Activated T-helper 9 cell treated with anti-CD3 and anti-CD28 coated beads, Interleukin-2, amount 50 U/mL, for 16 hours (primary cell): ENCODE measurements around the gene LAMTOR1.

Experiments used
- DNase-seq: peaks from one replicate; pipeline ENCODE4 v3.0.0-alpha.2; 2020; ENCODE audit warnings: low read depth

The LAMTOR1 gene

DNA sequence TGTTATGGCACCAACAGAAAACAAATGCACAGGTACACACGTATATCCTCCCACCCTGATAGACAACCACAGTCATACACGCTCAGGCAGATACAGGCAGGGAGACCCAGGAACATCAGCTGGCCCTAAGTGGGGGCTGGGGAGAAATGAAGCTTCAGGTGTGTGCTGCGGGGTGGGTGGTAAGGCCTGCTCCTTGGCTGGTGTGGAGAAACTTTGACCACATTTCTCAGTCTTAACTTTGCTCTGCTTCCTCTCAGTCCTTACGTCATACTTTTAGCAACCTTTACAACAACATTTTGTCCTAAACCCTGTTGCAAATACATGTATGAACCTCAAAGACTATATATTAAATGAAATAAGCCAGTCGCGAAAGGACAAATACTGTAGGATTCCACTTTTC is 16.1 kb upstream of the LAMTOR1 start:
- no peak for DNase-seq

- DNase-seq: no peak
These were observed 13.1 kb upstream of the LAMTOR1 start for GRCh38 chr11:72116019-72116755.

DNA sequence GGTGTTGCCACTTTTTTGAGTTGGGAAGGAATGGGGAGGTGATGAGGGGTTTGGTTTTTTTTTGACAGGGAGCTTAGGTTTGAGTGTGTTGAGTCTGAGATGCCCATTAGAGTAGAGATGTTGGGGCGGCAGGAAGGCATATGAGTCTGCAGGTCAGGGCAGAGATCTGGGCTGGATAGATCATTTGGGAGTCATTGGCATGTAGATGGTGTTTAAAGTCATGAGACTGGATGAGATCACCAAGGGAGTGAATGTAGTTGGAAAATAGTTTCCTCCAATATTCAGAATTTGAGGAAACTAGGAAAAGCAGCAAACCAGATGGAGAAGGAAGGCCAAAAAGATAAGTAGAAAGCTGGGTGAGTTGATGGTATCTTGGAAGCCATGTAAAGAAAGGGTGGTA is 11.5 kb upstream of the LAMTOR1 start:
- no peak for DNase-seq

GRCh38 chr11:72112978-72113808 is 10.1 kb upstream of the LAMTOR1 start:
- DNase-seq: no peak

DNA sequence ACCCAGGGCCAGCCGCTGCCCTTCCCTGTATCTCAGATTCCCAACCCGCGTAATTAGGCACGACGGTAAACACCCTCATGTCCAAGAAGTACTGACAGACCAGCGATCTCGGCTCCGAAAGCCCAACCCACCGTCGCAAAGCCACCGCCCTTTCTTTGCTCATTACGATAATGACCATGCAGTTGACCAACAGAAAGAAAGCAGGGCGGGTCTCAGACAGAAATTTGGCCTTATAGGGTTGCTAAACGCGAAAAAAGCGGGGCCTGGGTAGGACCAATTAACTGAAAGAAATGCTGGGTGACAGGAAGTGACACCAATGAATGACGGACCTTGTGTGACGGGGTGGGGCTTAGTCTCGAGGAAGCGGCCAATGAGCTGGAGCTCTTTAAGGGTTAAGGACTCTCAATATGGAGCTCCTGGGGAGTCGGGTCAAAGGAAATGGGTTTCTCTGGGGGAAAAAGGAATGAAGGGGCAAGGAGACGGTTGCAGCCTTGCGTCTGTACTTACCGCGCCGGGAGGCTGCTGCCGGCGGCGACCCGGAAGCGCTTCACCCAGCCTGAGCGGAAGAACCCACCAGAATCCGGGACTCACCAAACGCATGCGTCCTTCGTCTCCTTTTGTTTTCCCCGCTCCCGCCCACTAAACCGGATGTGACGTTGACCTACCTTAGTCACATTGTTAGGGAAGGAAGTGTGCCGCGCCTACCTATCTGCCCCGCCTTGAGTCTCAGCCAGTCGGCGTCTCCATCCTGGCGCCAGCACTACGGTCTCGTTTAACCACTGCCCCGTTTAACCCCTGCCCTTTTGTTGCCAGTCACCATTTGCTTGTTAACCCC is 9.3 kb upstream of the LAMTOR1 start, which contains the start of gene ANAPC15:
TSS of gene ANAPC15 (minus strand) at position 553 of the 835 bp plus-strand sequence. CDS start 1,419 bp downstream, outside the sequence.
- peak; percentile 97 for DNase-seq

GRCh38 chr11:72111300-72112142 is 8.4 kb upstream of the LAMTOR1 start:
- DNase-seq: no peak

DNA sequence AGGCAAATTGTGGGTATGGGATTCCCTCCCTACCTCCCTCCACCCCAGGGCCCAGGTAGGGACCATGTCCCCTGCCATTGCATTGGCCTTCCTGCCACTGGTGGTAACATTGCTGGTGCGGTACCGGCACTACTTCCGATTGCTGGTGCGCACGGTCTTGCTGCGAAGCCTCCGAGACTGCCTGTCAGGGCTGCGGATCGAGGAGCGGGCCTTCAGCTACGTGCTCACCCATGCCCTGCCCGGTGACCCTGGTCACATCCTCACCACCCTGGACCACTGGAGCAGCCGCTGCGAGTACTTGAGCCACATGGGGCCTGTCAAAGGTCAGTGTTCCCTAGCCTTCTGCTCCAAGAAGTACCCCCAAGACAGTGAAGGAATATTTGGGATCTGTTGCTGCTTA is 2.8 kb upstream of the LAMTOR1 start, which contains the start of gene TOMT:
TSS of gene TOMT (plus strand) at position 37 of the 400 bp plus-strand sequence. CDS start at position 65, 28 bp downstream.
- DNase-seq: no peak

DNA sequence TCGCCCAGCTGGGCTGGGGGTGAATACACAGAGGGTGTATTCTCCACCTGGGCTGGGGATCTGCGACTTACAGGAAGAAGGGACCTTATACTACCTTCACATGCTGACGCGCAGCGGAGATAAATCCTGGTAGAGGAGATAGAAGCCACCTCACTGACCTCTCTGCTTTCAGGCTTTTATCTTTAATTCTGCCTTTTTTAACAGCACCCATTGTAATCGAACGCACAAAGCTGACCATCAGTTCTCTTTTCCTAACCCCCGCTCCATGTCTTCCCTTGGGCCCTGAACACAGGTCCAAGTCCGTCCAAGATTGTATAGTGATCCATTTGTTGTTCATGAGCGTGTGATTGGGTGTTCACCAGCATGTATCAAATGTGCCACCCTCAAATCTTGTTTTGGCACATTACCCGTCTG is 664 bp upstream of the LAMTOR1 start:
- no peak for DNase-seq

DNA sequence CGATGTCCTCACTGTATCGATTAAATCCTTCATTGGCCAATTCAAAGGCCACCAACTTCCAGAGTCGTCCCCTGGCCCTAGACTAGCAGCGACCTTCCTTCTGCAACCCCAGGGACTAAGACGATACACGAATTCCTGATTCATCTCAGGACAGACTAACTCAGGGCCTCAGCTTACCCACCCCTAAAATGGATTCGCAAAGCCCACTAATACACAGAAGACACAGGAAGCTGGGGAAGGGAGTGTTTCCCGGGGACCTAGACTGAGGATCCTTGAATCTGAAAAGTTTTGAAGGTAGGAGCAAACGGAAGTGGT is 509 bp downstream of the LAMTOR1 start:
- no peak for DNase-seq

GRCh38 chr11:72102162-72102561 is 935 bp downstream of the LAMTOR1 start:
- DNase-seq: no peak

- no peak for DNase-seq
These were observed 2.6 kb downstream of the LAMTOR1 start for GRCh38 chr11:72100462-72100861.

- no peak for DNase-seq
These were observed 3.1 kb downstream of the LAMTOR1 start for GRCh38 chr11:72100009-72100408.

DNA sequence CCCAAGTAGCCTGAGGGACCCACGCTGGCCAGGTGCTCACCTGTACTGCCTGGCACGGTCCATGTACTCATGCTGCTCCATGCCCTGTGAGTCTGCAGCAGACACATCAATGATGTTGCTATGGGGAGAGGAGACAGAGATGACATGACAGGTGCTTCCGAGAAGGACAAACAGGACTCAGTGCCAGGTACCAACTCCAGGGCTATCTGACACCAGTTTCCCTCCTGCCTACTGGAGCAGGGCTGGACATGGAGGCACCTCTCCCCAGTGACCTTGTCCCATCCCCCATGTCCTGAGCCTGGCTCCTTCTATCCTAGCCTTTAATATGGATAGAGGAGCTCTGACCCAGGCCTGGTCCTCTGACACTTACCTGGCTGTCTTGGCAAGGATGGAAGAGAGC is 4.4 kb downstream of the LAMTOR1 start:
- no peak for DNase-seq

DNA sequence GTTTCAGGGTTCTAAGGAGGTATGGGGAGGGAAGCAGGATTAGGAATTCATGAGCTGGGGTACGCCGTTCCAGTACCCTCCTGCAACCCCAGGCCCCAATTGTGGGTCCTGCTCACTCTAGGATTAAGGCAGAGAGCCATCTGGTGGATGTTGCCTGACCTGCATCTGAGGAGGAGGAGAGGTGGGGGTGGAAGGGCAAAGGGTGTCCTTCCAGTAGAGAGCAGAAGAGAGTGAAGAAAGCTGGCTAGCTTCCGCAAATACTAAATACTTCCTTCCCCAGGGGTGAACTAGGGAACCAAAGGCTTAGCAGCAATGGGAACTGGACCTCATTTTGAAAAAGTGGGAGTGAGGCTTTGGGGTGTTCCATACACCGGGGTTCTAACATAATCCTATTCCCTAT is 11.8 kb downstream of the LAMTOR1 start:
- peak; percentile 46 for DNase-seq

DNA sequence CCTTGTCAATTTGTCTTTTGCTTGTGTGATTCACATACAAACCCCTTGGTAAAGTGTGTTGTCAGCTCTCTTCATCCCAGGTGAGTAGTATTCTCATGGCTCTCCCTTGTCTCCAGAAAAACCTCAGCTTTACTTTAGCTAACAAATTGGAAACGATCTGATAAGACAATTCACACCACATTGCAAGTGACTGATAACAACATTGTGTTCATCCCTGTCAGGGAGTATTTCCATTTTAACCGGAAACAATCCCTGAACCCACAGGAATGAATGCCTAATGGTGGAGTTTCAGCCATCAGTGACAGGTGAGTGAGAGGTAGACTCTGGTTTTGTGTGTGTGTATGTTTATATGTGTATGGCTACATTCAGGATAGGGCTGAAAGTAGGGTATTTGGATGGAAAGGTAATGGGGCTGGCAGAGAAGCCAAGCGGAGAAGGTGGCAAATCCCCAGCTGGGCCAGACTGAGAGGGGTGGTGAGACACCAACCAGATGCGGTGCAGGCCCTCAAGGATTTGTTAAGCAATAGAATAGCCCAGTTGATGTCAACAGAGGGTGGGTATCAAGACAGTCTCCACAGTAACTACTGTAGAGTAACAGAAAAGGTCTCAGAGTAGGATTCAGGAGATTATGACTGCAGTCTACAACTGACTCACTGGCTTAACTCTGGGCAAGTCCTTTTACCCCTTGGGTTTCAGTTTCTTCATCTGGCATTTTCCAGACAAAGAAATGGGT is 14.9 kb downstream of the LAMTOR1 start:
- DNase-seq: no peak

DNA sequence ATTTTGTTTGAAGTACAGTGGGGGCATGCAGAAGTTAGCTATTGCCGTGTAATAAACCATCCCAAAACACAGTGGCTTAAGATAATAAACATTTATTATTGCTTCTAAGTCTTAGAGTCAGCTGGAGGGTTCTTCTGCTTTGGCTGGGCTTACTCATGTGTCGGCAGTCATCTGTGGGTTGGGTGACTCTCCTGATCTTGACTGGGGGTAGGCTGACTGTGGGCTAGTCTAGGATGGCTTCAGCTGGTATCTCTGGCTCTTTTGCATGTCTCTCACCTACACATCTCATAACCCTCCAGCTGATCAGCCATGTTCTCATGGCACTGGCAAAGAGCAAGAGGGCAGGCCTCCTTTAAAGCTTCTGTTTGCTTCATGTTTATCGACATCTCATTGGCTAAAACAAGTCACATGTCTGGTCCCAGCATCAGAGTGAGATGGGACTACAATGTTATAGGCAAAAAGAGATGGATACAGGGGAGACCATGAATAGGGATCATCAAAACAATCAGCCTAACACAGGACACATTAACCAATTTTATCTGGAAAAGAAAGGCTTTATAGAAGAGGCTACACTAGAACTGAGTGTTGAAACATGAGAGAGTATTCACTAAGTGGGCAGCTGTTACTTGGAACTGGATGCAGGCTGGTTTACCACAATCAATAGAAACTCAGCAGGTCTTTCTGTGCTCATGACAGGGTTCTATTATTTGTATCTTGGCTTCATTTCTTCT is 17.3 kb downstream of the LAMTOR1 start:
- DNase-seq: no peak

- no peak for DNase-seq
These were observed 18.1 kb downstream of the LAMTOR1 start for GRCh38 chr11:72084965-72085364.

GRCh38 chr11:72084076-72084475 is 19.0 kb downstream of the LAMTOR1 start:
- no peak for DNase-seq

GRCh38 chr11:72083414-72083813 is 19.7 kb downstream of the LAMTOR1 start:
- DNase-seq: no peak

- DNase-seq: no peak
These were observed 21.2 kb downstream of the LAMTOR1 start for GRCh38 chr11:72081821-72082453.
